ENCODE data around the gene FADS6.

The FADS6 gene

GRCh38 chr17:74892974-74893911 is at the start of gene FADS6:
TSS of gene FADS6 (minus strand) at chr17:74893633. CDS start at chr17:74893595, 38 bp downstream.
- peak; percentile 12 for DNase-seq

- DNase-seq: no peak
Observed at GRCh38 chr17:74941128-74941725, 47.8 kb upstream of the FADS6 start.

- DNase-seq: no peak
Observed at GRCh38 chr17:74939534-74939933, 46.1 kb upstream of the FADS6 start.

GRCh38 chr17:74938194-74938950 is 44.9 kb upstream of the FADS6 start:
- DNase-seq: no peak

- no peak for DNase-seq
Observed at GRCh38 chr17:74937064-74938051, 43.9 kb upstream of the FADS6 start.

GRCh38 chr17:74936470-74936799 is 43.0 kb upstream of the FADS6 start:
- DNase-seq: no peak

- DNase-seq: no peak
Observed at GRCh38 chr17:74935585-74936469, 42.4 kb upstream of the FADS6 start, which contains the start of gene OTOP3. TSS of gene OTOP3 (plus strand) at chr17:74935898. CDS start at chr17:74935922, 24 bp downstream.

- DNase-seq: no peak
Observed at GRCh38 chr17:74935048-74935447, 41.6 kb upstream of the FADS6 start.

- DNase-seq: no peak
Observed at GRCh38 chr17:74930535-74931036, 37.2 kb upstream of the FADS6 start.

GRCh38 chr17:74928786-74929185 is 35.4 kb upstream of the FADS6 start:
- DNase-seq: no peak

GRCh38 chr17:74925242-74925641 is 31.8 kb upstream of the FADS6 start:
- DNase-seq: no peak

- DNase-seq: no peak
Observed at GRCh38 chr17:74924250-74924948, 31.0 kb upstream of the FADS6 start, which contains the start of gene OTOP2. TSS of gene OTOP2 (plus strand) at chr17:74924273. CDS start at chr17:74924633, 360 bp downstream.

- DNase-seq: peak; percentile 78
Observed at GRCh38 chr17:74923538-74924249, 30.3 kb upstream of the FADS6 start.

GRCh38 chr17:74922694-74923537 is 29.5 kb upstream of the FADS6 start, which contains the start of gene USH1G:
TSS of gene USH1G (minus strand) at chr17:74923255. CDS start at chr17:74923073, 182 bp downstream.
- peak; percentile 38 for DNase-seq

- no peak for DNase-seq
Observed at GRCh38 chr17:74922172-74922571, 28.7 kb upstream of the FADS6 start.

GRCh38 chr17:74921769-74922168 is 28.3 kb upstream of the FADS6 start:
- DNase-seq: no peak

GRCh38 chr17:74921026-74921681 is 27.7 kb upstream of the FADS6 start:
- no peak for DNase-seq

GRCh38 chr17:74920642-74921025 is 27.2 kb upstream of the FADS6 start:
- no peak for DNase-seq
